Heart left ventricle (tissue), 13 donors: ENCODE results near the gene AHCTF1.

Experiments
- POLR2A ChIP-seq, 2 donors: fragments of 450-650 bp; IDR thresholded peaks; one replicate each; pipeline ENCODE4 v1.6.1; 2017; ENCODE audit warnings: antibody characterized with exemption in 2 of 2, mild to moderate bottlenecking in 2 of 2, moderate library complexity in 2 of 2
- TF ChIP-seq, protein P1 (sequence below), 12 donors: fragments of 200-600 bp; sonication (generic) in 4 of 12; IDR thresholded peaks; one replicate each; pipeline versions ENCODE4 v1.5.0 to v1.8.0; 2018 to 2022; ENCODE audit warnings: antibody characterized with exemption in 12 of 12, mild to moderate bottlenecking in 5 of 12
- donor health status: ischemic (EF 13 %, LVEDD 7.1; RV severe dilation, severe dysfunction).
- donor health status: DM: no; HTN: yes; CAD: no.
- donor health status: DM: no; HTN: no; CAD: no.
- donor health status: ischemic (EF 25% LVEDD 6.9; RV normal size, moderate dysfunction).
- donor health status: ischemic (EF 25% LVEDD 5.7; RV mildly dilated, moderate dysfunction).
- donor health status: ischemic (EF 35%, LVEDD 5.7; RV mildly dilated, moderate dysfunction).
- donor health status: nonischemic (EF 11% LVEDD 7.7; RV severe dilation, severe dysfunction).
- donor health status: DM: yes; HTN: yes; CAD: no.
- donor health status: PGD.
- donor health status: ischemic (EF 29% LVEDD 5.4; RV normal size, mild dysfunction).
- donor health status: nonischemic (EF 23%, LVEDD 6.1; RV moderate dilation, normal function).

DNA sequence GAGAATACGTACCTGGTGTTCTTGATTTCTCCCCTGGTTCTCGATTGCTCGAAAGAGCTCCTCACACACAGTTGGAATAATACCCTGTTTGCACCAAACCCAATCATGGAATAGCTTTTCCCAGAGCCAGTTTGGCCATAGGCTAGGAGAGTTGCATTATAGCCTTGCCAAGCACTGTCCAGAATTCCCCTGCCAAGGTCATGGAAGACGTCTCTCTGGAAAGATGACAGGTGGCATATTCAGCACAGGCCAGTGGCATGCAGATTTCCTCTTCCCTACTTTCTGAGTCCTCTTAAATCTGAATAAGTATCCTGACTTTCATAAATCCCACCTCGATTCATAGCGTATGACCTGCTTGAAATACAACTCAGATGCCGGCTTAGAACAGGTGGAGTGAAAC lies 111.1 kb downstream of the AHCTF1 start:
- TF ChIP-seq, protein P1, sequence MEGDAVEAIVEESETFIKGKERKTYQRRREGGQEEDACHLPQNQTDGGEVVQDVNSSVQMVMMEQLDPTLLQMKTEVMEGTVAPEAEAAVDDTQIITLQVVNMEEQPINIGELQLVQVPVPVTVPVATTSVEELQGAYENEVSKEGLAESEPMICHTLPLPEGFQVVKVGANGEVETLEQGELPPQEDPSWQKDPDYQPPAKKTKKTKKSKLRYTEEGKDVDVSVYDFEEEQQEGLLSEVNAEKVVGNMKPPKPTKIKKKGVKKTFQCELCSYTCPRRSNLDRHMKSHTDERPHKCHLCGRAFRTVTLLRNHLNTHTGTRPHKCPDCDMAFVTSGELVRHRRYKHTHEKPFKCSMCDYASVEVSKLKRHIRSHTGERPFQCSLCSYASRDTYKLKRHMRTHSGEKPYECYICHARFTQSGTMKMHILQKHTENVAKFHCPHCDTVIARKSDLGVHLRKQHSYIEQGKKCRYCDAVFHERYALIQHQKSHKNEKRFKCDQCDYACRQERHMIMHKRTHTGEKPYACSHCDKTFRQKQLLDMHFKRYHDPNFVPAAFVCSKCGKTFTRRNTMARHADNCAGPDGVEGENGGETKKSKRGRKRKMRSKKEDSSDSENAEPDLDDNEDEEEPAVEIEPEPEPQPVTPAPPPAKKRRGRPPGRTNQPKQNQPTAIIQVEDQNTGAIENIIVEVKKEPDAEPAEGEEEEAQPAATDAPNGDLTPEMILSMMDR (IDR thresholded peaks at IDR 0.05) = no peak
- no peak for TF ChIP-seq POLR2A (IDR thresholded peaks at IDR 0.05)
